ENCODE results near the gene BICRA. TPM values are rescaled to one million over a fixed set of nuclear protein-coding genes. Genes with fewer than 3 reads are reported as not detected.

The BICRA gene
- polyA plus RNA-seq, 1 donor, result 11.9 TPM

DNA sequence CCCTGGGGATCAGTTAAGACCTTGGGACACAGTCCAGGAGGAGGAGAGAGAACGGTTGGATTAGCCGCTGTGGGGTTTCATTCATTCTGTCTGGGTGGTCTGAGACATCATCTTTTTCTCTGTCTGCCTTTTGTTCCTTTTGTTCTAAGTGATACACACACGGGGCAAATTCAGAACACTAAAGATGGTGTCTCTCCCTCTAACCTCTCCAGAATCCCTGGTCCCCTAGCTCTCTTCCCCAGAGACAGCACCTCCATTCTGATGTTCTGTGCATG lies 5.0 kb downstream of the BICRA start:
- Histone ChIP-seq H3K9me3 (ENCODE audit: control insufficient read depth, low read depth, low read length) (no peaks in the 10 kb centered on the region), H3K4me3 (ENCODE audit: low read length) (no peak overlapping the region), H3K27me3 (ENCODE audit: control insufficient read depth, insufficient read depth, low read length) (no peaks in the 10 kb centered on the region), H3K36me3 (ENCODE audit: control insufficient read depth, insufficient read depth, low read length) (peaks cover 12% of the 10 kb centered on the region), H3K27ac (ENCODE audit: low read length) (no peak overlapping the region), H3K4me1 (ENCODE audit: control insufficient read depth, insufficient read depth, low read length) (peaks cover 14% of the 10 kb centered on the region)
- DNase-seq, result no peak
- WGBS (ENCODE audit: insufficient coverage, low lambda C conversion rate), result no CpG with 5 or more reads among the region's 3 CpGs

DNA sequence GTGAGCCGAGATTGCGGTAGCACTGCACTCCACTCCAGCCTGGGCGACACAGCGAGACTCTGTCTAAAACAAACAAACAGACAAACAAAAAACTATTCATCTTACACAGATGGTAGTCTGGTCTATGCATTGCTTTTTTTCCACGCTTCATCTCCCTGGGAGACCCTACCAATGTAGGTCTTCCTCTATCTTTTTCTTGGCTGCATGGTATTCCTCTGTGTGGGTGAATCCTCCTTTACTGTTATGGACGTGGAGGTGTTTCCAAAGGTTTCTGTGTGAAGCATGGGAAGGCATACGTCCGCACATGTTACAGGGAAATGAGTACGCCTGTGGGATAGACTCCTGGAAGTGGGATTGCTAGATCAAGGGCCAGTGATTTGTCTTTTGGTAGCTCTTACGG lies 5.6 kb downstream of the BICRA start:
- H3K27ac ChIP-seq (ENCODE audit: low read length), result no peak overlapping the region
- peaks cover 15% of the 10 kb centered on the region for H3K4me1 ChIP-seq (ENCODE audit: control insufficient read depth, insufficient read depth, low read length)
- 90% methylated on average over 2 of the region's 10 CpGs for WGBS (ENCODE audit: insufficient coverage, low lambda C conversion rate)

DNA sequence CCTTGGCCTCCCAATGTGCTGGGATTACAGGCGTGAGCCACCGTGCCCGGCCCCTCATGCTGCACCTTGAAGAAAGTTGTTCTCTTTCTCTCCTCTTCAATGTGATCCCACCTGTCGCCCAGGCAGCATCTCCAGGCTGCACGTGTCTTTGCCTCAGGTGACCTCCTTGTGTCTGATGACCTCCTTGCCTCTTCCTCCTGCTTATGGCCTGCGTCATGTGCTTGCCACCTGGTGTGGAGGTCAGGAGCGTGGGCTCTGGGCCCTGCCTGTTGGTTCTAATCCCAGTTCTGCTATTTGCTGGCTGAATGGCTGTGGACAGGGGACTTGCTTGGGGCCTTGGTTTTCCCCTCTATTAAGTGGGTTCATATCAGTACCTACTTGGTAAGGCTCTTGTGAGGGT lies 6.3 kb downstream of the BICRA start:
- H3K27me3 ChIP-seq (ENCODE audit: control insufficient read depth, insufficient read depth, low read length), result no peaks in the 10 kb centered on the region
- peaks cover 18% of the 10 kb centered on the region for H3K4me1 ChIP-seq (ENCODE audit: control insufficient read depth, insufficient read depth, low read length)
- H3K9me3 ChIP-seq (ENCODE audit: control insufficient read depth, low read depth, low read length), result no peaks in the 10 kb centered on the region
- no peak overlapping the region for H3K4me3 ChIP-seq (ENCODE audit: low read length)
- peaks cover 12% of the 10 kb centered on the region for H3K36me3 ChIP-seq (ENCODE audit: control insufficient read depth, insufficient read depth, low read length)
- no peak for DNase-seq
- no peak overlapping the region for H3K27ac ChIP-seq (ENCODE audit: low read length)
- no CpG with 5 or more reads among the region's 7 CpGs for WGBS (ENCODE audit: insufficient coverage, low lambda C conversion rate)

More for the DNA sequence above, 5.6 kb downstream of the BICRA start:
- H3K9me3 ChIP-seq (ENCODE audit: control insufficient read depth, low read depth, low read length), result no peaks in the 10 kb centered on the region
- peaks cover 12% of the 10 kb centered on the region for H3K36me3 ChIP-seq (ENCODE audit: control insufficient read depth, insufficient read depth, low read length)
- no peaks in the 10 kb centered on the region for H3K27me3 ChIP-seq (ENCODE audit: control insufficient read depth, insufficient read depth, low read length)
- no peak for DNase-seq
- H3K4me3 ChIP-seq (ENCODE audit: low read length), result no peak overlapping the region

DNA sequence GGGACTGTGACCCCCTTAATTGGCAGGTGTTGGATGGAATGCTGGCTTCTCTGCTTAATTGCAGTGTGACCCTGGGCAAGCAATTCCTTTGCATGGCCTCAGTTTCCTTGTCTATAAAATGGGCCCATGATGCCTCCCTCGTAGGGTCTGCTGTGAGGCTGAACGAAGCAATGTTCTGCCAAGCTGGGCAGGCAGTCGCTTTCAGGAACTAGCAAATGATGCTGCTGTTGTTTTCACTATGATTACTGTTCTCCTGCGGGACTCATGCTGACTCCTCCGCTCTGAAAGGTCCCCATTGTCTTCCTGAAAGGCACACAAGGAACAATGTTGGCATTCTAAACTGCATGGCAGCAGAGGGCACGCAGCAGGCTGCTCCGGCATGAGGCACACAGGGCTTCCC lies 6.8 kb downstream of the BICRA start:
- no peak for DNase-seq

DNA sequence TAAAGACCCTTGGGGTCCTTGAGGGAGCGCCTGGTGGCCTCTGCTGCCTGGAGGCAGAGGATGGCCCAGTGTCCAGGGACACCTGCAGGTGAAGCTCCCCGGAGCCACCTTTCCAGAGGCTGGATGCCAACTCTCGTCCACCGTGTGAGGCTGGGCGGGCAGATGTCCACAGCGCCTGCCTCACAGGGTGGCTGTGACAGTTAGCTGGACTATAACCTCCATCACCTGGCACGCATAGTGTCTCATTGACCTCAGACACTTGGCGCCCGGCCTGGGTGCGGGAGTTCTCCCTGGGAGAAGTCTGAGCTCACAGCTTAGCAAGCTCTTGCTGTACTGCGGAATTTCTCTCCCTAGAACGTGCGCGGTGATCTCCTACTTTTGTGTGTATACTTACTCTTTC lies 9.8 kb downstream of the BICRA start:
- Histone ChIP-seq H3K4me3 (ENCODE audit: low read length) (no peak overlapping the region), H3K9me3 (ENCODE audit: control insufficient read depth, low read depth, low read length) (no peaks in the 10 kb centered on the region), H3K36me3 (ENCODE audit: control insufficient read depth, insufficient read depth, low read length) (peaks cover 16% of the 10 kb centered on the region), H3K27ac (ENCODE audit: low read length) (no peak overlapping the region), H3K4me1 (ENCODE audit: control insufficient read depth, insufficient read depth, low read length) (peaks cover 12% of the 10 kb centered on the region), H3K27me3 (ENCODE audit: control insufficient read depth, insufficient read depth, low read length) (no peaks in the 10 kb centered on the region)
- no peak for DNase-seq
- WGBS (ENCODE audit: insufficient coverage, low lambda C conversion rate), result no CpG with 5 or more reads among the region's 14 CpGs

More for the DNA sequence above, 6.8 kb downstream of the BICRA start:
- H3K9me3 ChIP-seq (ENCODE audit: control insufficient read depth, low read depth, low read length), result no peaks in the 10 kb centered on the region
- WGBS (ENCODE audit: insufficient coverage, low lambda C conversion rate), result no CpG with 5 or more reads among the region's 7 CpGs
- H3K36me3 ChIP-seq (ENCODE audit: control insufficient read depth, insufficient read depth, low read length), result peaks cover 14% of the 10 kb centered on the region
- peaks cover 16% of the 10 kb centered on the region for H3K4me1 ChIP-seq (ENCODE audit: control insufficient read depth, insufficient read depth, low read length)
- H3K4me3 ChIP-seq (ENCODE audit: low read length), result no peak overlapping the region
- no peaks in the 10 kb centered on the region for H3K27me3 ChIP-seq (ENCODE audit: control insufficient read depth, insufficient read depth, low read length)
- H3K27ac ChIP-seq (ENCODE audit: low read length), result no peak overlapping the region

DNA sequence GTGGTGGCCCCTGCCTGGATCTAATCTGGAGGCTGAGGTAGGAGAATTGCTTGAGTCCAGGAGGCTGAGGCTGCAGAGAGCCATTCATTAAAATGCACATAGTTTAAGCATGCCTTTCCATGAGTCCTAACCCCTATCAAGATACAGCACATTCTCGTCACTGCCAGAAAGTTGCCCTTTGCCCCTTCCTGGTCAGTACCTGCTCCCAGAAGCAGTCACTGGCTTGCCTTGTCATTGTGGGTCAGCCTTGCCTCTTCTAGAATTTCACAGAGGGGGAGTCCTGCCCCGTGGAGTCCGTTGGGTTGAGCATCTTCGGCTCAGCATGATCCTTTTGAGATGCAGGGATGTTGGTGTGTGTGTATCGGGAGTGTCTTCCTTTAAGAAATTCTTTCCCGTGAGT lies 10.8 kb downstream of the BICRA start:
- Histone ChIP-seq H3K4me1 (ENCODE audit: control insufficient read depth, insufficient read depth, low read length) (peaks cover 22% of the 10 kb centered on the region), H3K36me3 (ENCODE audit: control insufficient read depth, insufficient read depth, low read length) (peaks cover 13% of the 10 kb centered on the region), H3K27ac (ENCODE audit: low read length) (no peak overlapping the region), H3K27me3 (ENCODE audit: control insufficient read depth, insufficient read depth, low read length) (no peaks in the 10 kb centered on the region), H3K9me3 (ENCODE audit: control insufficient read depth, low read depth, low read length) (no peaks in the 10 kb centered on the region), H3K4me3 (ENCODE audit: low read length) (no peak overlapping the region)
- WGBS (ENCODE audit: insufficient coverage, low lambda C conversion rate), result no CpG with 5 or more reads among the region's 6 CpGs
- no peak for DNase-seq

DNA sequence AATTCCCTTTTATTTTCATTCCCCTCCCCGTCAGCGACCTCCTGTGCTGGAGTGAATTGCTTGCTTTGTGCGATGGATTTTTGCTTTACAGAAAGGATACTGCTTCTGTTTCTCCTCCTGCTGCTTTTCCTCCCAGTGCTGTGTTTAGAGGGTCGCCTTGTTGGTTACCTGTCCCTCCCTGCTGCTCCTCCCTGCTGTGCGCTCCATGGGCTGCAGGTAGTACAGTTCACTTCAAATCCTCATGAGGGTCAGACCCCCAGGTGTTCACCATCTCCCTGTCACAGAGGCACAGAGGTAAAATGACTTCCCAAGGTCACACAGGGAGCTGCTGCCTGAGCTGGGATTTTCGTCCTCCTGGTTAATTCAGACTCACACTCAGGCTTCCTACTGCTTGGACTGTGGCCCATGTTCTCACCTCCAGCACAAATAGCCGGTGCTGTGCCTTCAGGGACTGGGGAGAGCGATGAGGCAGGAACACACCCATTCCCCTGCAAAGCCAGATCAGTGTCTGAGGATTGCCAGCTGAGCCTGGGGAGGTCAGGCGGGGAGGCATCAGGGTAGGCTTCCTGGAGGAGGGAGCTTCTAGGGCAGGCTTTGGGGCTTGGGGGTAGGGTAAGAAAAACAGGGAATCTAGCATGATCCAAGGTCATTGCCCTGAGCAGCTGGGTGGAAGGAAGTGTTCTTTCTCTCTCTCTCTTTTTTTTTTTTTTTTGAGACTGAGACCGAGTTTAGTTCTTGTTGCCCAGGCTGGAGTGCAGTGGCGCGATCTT lies 14.4 kb downstream of the BICRA start:
- peaks cover 33% of the 10 kb centered on the region for H3K4me1 ChIP-seq (ENCODE audit: control insufficient read depth, insufficient read depth, low read length)
- H3K27ac ChIP-seq (ENCODE audit: low read length), result peak overlapping the region; percentile 83
- 100% methylated on average over 3 of the region's 12 CpGs for WGBS (ENCODE audit: insufficient coverage, low lambda C conversion rate)
- DNase-seq, result no peak
- H3K9me3 ChIP-seq (ENCODE audit: control insufficient read depth, low read depth, low read length), result no peaks in the 10 kb centered on the region
- H3K36me3 ChIP-seq (ENCODE audit: control insufficient read depth, insufficient read depth, low read length), result peaks cover 9% of the 10 kb centered on the region
- H3K4me3 ChIP-seq (ENCODE audit: low read length), result no peak overlapping the region
- H3K27me3 ChIP-seq (ENCODE audit: control insufficient read depth, insufficient read depth, low read length), result no peaks in the 10 kb centered on the region

DNA sequence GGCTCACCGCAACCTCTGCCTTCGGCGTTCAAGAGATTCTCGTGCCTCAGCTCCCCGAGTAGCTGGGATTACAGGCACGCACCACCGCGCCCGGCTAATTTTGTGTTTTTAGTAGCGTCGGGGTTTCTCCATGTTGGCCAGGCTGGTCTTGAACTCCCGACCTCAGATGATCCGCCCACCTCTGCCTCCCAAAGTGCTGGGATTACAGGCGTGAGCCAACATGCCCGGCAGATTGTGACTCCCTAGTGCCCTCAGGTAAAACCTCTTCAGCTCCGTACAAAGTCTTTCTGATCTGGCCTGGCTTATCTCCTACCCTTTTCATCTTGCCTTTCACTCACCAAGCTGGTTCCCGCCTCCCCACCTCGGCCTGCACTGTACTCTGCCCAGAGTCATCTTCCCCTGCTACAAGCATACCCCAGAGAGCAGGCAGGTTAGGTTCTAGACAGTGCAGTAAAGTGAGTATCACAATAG lies 15.0 kb downstream of the BICRA start:
- H3K27ac ChIP-seq (ENCODE audit: low read length), result peak overlapping the region; percentile 83
- no peaks in the 10 kb centered on the region for H3K9me3 ChIP-seq (ENCODE audit: control insufficient read depth, low read depth, low read length)
- WGBS (ENCODE audit: insufficient coverage, low lambda C conversion rate), result no CpG with 5 or more reads among the region's 18 CpGs
- no peaks in the 10 kb centered on the region for H3K27me3 ChIP-seq (ENCODE audit: control insufficient read depth, insufficient read depth, low read length)
- no peak overlapping the region for H3K4me3 ChIP-seq (ENCODE audit: low read length)
- peaks cover 9% of the 10 kb centered on the region for H3K36me3 ChIP-seq (ENCODE audit: control insufficient read depth, insufficient read depth, low read length)
- peak; percentile 85 to 93 for DNase-seq
- H3K4me1 ChIP-seq (ENCODE audit: control insufficient read depth, insufficient read depth, low read length), result peaks cover 38% of the 10 kb centered on the region

DNA sequence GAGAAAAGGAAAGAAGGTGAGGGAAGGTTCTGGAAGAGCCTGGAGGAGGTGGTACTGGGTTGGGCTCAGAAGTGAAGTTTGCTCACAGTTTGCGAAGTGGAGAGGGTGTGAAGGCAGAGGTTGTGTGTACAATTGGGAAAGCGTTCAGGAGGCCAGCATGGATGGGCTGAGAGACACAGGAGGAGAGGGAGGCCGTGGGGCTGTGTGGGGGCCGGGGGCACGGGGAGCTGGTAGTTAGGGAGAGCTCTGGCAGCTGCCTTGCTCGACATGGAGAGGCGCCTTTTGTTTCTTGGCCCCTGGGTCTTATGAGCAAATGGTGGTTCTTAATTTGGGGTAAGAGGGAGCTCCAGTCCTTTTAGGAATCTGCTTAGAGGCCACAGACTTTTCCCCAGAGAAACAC lies 16.7 kb downstream of the BICRA start:
- peaks cover 9% of the 10 kb centered on the region for H3K36me3 ChIP-seq (ENCODE audit: control insufficient read depth, insufficient read depth, low read length)
- H3K4me1 ChIP-seq (ENCODE audit: control insufficient read depth, insufficient read depth, low read length), result peaks cover 33% of the 10 kb centered on the region
- no peaks in the 10 kb centered on the region for H3K27me3 ChIP-seq (ENCODE audit: control insufficient read depth, insufficient read depth, low read length)
- no peaks in the 10 kb centered on the region for H3K9me3 ChIP-seq (ENCODE audit: control insufficient read depth, low read depth, low read length)
- no peak overlapping the region for H3K27ac ChIP-seq (ENCODE audit: low read length)
- no CpG with 5 or more reads among the region's 7 CpGs for WGBS (ENCODE audit: insufficient coverage, low lambda C conversion rate)
- no peak overlapping the region for H3K4me3 ChIP-seq (ENCODE audit: low read length)
- DNase-seq, result no peak

DNA sequence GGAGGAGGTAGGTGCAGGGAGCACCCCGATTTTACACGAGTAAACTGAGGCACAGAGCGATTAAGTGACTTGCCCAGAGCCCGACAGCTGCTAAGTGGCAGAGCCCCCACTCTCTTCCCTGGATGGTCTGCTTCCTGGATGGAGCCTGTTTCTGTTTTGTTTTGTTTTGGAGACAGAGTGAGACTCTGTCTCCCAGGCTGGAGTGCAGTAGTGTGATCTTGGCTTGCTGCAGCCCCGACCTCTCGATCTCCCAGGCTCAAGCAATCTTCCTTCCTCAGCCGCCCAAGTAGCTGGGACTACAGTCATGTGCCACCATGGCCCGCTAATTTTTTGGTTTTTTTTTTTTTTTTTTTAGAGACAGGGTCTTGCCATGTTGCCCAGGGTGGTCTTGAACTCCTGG lies 17.3 kb downstream of the BICRA start:
- no CpG with 5 or more reads among the region's 8 CpGs for WGBS (ENCODE audit: insufficient coverage, low lambda C conversion rate)
- H3K9me3 ChIP-seq (ENCODE audit: control insufficient read depth, low read depth, low read length), result no peaks in the 10 kb centered on the region
- no peak overlapping the region for H3K27ac ChIP-seq (ENCODE audit: low read length)

More for the DNA sequence above, 17.3 kb downstream of the BICRA start:
- Histone ChIP-seq H3K4me3 (ENCODE audit: low read length) (no peak overlapping the region), H3K4me1 (ENCODE audit: control insufficient read depth, insufficient read depth, low read length) (peaks cover 33% of the 10 kb centered on the region), H3K36me3 (ENCODE audit: control insufficient read depth, insufficient read depth, low read length) (peaks cover 8% of the 10 kb centered on the region), H3K27me3 (ENCODE audit: control insufficient read depth, insufficient read depth, low read length) (no peaks in the 10 kb centered on the region)
- no peak for DNase-seq

Measured in large intestine (tissue), 3 donors.